DND-41 (cell line): ENCODE results near the gene NOX4.
"Not testable (repeated sequence)": the region's sequence is repeated elsewhere in the genome, so short reads cannot be mapped to it uniquely, and the experiment has no call there.

Experiments
- EZH2 ChIP-seq: IDR thresholded peaks from 3 replicates; pipeline ENCODE4 v1.6.1; 2012; ENCODE audit warnings: borderline replicate concordance, low read depth, mild to moderate bottlenecking, moderate library complexity, low read length, inconsistent platforms; ENCODE audit not compliant: severe bottlenecking
- TF ChIP-seq, protein P1 (sequence below): IDR thresholded peaks from 2 replicates; pipeline ENCODE4 v1.5.1; 2012; ENCODE audit warnings: borderline replicate concordance, low read length, moderate library complexity, mild to moderate bottlenecking; ENCODE audit not compliant: poor library complexity, severe bottlenecking; ENCODE audit errors: extremely low read depth

DNA sequence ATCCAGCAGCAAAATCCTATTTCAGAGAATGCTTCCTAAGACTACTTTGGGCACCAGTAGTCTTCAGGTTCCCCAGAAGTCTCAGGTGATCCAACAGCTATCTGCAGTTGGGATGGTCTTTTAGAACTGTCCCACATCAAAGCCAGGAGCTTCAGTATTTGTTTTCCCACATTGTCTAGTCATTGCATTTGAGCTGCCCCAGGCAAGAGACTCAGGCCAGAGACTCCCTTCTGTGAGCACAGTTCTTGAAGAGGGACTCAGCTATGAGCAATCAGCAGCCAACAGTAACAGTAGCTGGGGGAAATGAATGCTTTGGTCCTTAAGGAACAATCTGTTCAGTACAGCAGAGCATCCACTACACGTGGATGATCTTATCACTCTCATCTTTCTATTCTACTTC, 188.1 kb downstream of the NOX4 start:
- TF ChIP-seq, protein P1, sequence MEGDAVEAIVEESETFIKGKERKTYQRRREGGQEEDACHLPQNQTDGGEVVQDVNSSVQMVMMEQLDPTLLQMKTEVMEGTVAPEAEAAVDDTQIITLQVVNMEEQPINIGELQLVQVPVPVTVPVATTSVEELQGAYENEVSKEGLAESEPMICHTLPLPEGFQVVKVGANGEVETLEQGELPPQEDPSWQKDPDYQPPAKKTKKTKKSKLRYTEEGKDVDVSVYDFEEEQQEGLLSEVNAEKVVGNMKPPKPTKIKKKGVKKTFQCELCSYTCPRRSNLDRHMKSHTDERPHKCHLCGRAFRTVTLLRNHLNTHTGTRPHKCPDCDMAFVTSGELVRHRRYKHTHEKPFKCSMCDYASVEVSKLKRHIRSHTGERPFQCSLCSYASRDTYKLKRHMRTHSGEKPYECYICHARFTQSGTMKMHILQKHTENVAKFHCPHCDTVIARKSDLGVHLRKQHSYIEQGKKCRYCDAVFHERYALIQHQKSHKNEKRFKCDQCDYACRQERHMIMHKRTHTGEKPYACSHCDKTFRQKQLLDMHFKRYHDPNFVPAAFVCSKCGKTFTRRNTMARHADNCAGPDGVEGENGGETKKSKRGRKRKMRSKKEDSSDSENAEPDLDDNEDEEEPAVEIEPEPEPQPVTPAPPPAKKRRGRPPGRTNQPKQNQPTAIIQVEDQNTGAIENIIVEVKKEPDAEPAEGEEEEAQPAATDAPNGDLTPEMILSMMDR, result not testable (repeated sequence)
- not testable (repeated sequence) for TF ChIP-seq EZH2
